ENCODE results near the gene OXNAD1. TPM values are rescaled to one million over a fixed set of nuclear protein-coding genes. Genes with fewer than 3 reads are reported as not detected.

The OXNAD1 gene
- total and polyA plus RNA-seq, 2 donors (not counting 1 experiment from before 2014, with no cell fraction given), result 6.4 to 10.4 TPM

- no peaks in the 10 kb centered on the region for H4K20me1 ChIP-seq (ENCODE audit: control insufficient read depth, extremely low read depth, insufficient read depth, low read length)
- TF ChIP-seq EZH2 (IDR thresholded peaks at IDR 0.05; ENCODE audit: low read length, missing control alignments) (no peak), CTCF (conservative IDR thresholded peaks at IDR 0.05 in 1 of 2, IDR thresholded peaks at IDR 0.05 in 1 of 2; ENCODE audit: low read depth in 1 of 2, low read length in 2 of 2) (no peak)
- H3K9ac ChIP-seq (ENCODE audit: insufficient read depth, low read length), result no peak overlapping the region
- no peaks in the 10 kb centered on the region for H3K36me3 ChIP-seq (ENCODE audit: control insufficient read depth, insufficient read depth, low read length)
- H3K4me2 ChIP-seq (ENCODE audit: extremely low read depth, insufficient read depth, low read length), result no peak overlapping the region
- H3K27me3 ChIP-seq (ENCODE audit: control insufficient read depth, insufficient read depth, low read length), result no peaks in the 10 kb centered on the region
- no peak overlapping the region for H2AFZ ChIP-seq (ENCODE audit: low read length)
- no peaks in the 10 kb centered on the region for H3K4me1 ChIP-seq (ENCODE audit: control insufficient read depth, extremely low read depth, insufficient read depth, low read length)
- H3K27ac ChIP-seq (ENCODE audit: insufficient read depth, low read length), result no peak overlapping the region
- no peak overlapping the region for H3K4me3 ChIP-seq (replicated peaks in 1 of 4; ENCODE audit: control extremely low read depth in 1 of 4, insufficient read depth in 1 of 4, low read depth in 3 of 4, low read length in 4 of 4)
- H3K9me3 ChIP-seq (ENCODE audit: control insufficient read depth, insufficient read depth, low read depth, low read length), result no peaks in the 10 kb centered on the region
- no peak for DNase-seq (ENCODE audit: low read depth in 2 of 2)
- no peaks in the 10 kb centered on the region for H3K79me2 ChIP-seq (ENCODE audit: control insufficient read depth, insufficient read depth, low read length)
These were observed 33.2 kb downstream of the OXNAD1 start for GRCh38 chr3:16297997-16298885.

- no peaks in the 10 kb centered on the region for H3K27me3 ChIP-seq (ENCODE audit: control insufficient read depth, insufficient read depth, low read length)
- H3K4me3 ChIP-seq (replicated peaks in 1 of 4; ENCODE audit: control extremely low read depth in 1 of 4, insufficient read depth in 1 of 4, low read depth in 3 of 4, low read length in 4 of 4), result no peak overlapping the region
- no peaks in the 10 kb centered on the region for H4K20me1 ChIP-seq (ENCODE audit: control insufficient read depth, extremely low read depth, insufficient read depth, low read length)
- H3K9ac ChIP-seq (ENCODE audit: insufficient read depth, low read length), result no peak overlapping the region
- no peak overlapping the region for H3K4me2 ChIP-seq (ENCODE audit: extremely low read depth, insufficient read depth, low read length)
- H3K36me3 ChIP-seq (ENCODE audit: control insufficient read depth, insufficient read depth, low read length), result no peaks in the 10 kb centered on the region
- no peaks in the 10 kb centered on the region for H3K4me1 ChIP-seq (ENCODE audit: control insufficient read depth, extremely low read depth, insufficient read depth, low read length)
- H3K27ac ChIP-seq (ENCODE audit: insufficient read depth, low read length), result no peak overlapping the region
- H3K9me3 ChIP-seq (ENCODE audit: control insufficient read depth, insufficient read depth, low read depth, low read length), result no peaks in the 10 kb centered on the region
- H2AFZ ChIP-seq (ENCODE audit: low read length), result no peak overlapping the region
- DNase-seq (ENCODE audit: low read depth in 2 of 2), result no peak
- H3K79me2 ChIP-seq (ENCODE audit: control insufficient read depth, insufficient read depth, low read length), result no peaks in the 10 kb centered on the region
- TF ChIP-seq CTCF (conservative IDR thresholded peaks at IDR 0.05 in 1 of 2, IDR thresholded peaks at IDR 0.05 in 1 of 2; ENCODE audit: low read depth in 1 of 2, low read length in 2 of 2) (no peak), EZH2 (IDR thresholded peaks at IDR 0.05; ENCODE audit: low read length, missing control alignments) (no peak)
These were observed 33.9 kb downstream of the OXNAD1 start for GRCh38 chr3:16298891-16299290.

- Histone ChIP-seq H3K36me3 (ENCODE audit: control insufficient read depth, insufficient read depth, low read length) (no peaks in the 10 kb centered on the region), H3K4me1 (ENCODE audit: control insufficient read depth, extremely low read depth, insufficient read depth, low read length) (no peaks in the 10 kb centered on the region), H3K9ac (ENCODE audit: insufficient read depth, low read length) (no peak overlapping the region), H3K27me3 (ENCODE audit: control insufficient read depth, insufficient read depth, low read length) (no peaks in the 10 kb centered on the region), H3K4me2 (ENCODE audit: extremely low read depth, insufficient read depth, low read length) (no peak overlapping the region), H3K79me2 (ENCODE audit: control insufficient read depth, insufficient read depth, low read length) (no peaks in the 10 kb centered on the region), H3K27ac (ENCODE audit: insufficient read depth, low read length) (no peak overlapping the region), H4K20me1 (ENCODE audit: control insufficient read depth, extremely low read depth, insufficient read depth, low read length) (no peaks in the 10 kb centered on the region), H3K9me3 (ENCODE audit: control insufficient read depth, insufficient read depth, low read depth, low read length) (no peaks in the 10 kb centered on the region), H3K4me3 (replicated peaks in 1 of 4; ENCODE audit: control extremely low read depth in 1 of 4, insufficient read depth in 1 of 4, low read depth in 3 of 4, low read length in 4 of 4) (no peak overlapping the region), H2AFZ (ENCODE audit: low read length) (no peak overlapping the region)
- TF ChIP-seq CTCF (conservative IDR thresholded peaks at IDR 0.05 in 1 of 2, IDR thresholded peaks at IDR 0.05 in 1 of 2; ENCODE audit: low read depth in 1 of 2, low read length in 2 of 2) (no peak), EZH2 (IDR thresholded peaks at IDR 0.05; ENCODE audit: low read length, missing control alignments) (no peak)
- no peak for DNase-seq (ENCODE audit: low read depth in 2 of 2)
These were observed 34.7 kb downstream of the OXNAD1 start for GRCh38 chr3:16299746-16300145.
